SK-MEL-5 (cell line): Measurements from ENCODE around the gene CNST. TPM values are rescaled to one million over a fixed set of nuclear protein-coding genes. Genes with fewer than 3 reads are reported as not detected.
"Not testable (repeated sequence)": the region's sequence is repeated elsewhere in the genome, so short reads cannot be mapped to it uniquely, and the experiment has no call there.

Experiments used
- DNase-seq: peaks from one replicate; pipeline ENCODE4 v3.0.0-alpha.2; 2016; ENCODE audit warnings: low read depth, low spot score
- in situ Hi-C: cut with HindIII; loops from 2 replicates; pipeline ENCODE4 v1.10.0; 2016; ENCODE audit warnings: low sequenced_read_pairs, high pct_unique_total_duplicates, low pct_unique_long_range_greater_than_20kb
- total RNA-seq: library from RNA; depleted of rRNA; stranded (reverse); fragments of >200 nt; shearing (Covaris generic); gene quantifications from 2 replicates; pipeline ENCODE4 v1.2.3, GENCODE V29; 2014

CNST gene
- total RNA-seq, 1 experiment from 2014 or later, result 32.2 TPM

DNA sequence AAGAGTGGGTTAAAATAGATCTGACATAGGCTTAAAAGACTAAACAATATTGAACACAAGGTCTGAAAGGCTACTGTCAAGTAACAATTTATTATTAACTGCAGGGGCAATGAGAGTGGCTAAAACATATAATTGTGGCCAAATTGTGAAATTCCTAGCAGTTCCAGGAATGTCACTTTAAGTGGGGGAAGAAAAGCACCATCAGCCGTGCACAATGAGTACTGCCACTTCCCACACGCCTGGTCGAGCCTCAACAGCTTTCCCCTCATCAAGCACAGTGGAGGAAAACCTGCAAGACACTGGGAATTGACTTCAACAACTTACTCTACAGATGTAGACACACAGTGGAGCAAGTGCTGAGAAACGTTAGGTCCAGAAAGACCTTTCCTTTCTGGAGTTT lies 16.6 kb upstream of the CNST start:
- no peak for DNase-seq
- in situ Hi-C loops, result loop anchor here (25.0 kb wide), 1 partner anchor 113 kb away; no protein-coding TSS in a partner anchor

- in situ Hi-C loops, result no loop called here
- DNase-seq, result no peak
Measured at GRCh38 chr1:246550402-246550801, 15.9 kb upstream of the CNST start.

- no peak for DNase-seq
- in situ Hi-C loops, result no loop called here
Measured at GRCh38 chr1:246552110-246552509, 14.1 kb upstream of the CNST start.

- in situ Hi-C loops, result no loop called here
- no peak for DNase-seq
Measured at GRCh38 chr1:246554201-246554600, 12.1 kb upstream of the CNST start.

- DNase-seq, result no peak
- in situ Hi-C loops, result no loop called here
Measured at GRCh38 chr1:246558041-246558440, 8.2 kb upstream of the CNST start.

GRCh38 chr1:246559310-246559709 lies 6.9 kb upstream of the CNST start:
- no peak for DNase-seq
- in situ Hi-C loops, result no loop called here

- DNase-seq, in situ Hi-C loops: not testable (repeated sequence)
Measured at GRCh38 chr1:246560833-246561232, 5.4 kb upstream of the CNST start.

DNA sequence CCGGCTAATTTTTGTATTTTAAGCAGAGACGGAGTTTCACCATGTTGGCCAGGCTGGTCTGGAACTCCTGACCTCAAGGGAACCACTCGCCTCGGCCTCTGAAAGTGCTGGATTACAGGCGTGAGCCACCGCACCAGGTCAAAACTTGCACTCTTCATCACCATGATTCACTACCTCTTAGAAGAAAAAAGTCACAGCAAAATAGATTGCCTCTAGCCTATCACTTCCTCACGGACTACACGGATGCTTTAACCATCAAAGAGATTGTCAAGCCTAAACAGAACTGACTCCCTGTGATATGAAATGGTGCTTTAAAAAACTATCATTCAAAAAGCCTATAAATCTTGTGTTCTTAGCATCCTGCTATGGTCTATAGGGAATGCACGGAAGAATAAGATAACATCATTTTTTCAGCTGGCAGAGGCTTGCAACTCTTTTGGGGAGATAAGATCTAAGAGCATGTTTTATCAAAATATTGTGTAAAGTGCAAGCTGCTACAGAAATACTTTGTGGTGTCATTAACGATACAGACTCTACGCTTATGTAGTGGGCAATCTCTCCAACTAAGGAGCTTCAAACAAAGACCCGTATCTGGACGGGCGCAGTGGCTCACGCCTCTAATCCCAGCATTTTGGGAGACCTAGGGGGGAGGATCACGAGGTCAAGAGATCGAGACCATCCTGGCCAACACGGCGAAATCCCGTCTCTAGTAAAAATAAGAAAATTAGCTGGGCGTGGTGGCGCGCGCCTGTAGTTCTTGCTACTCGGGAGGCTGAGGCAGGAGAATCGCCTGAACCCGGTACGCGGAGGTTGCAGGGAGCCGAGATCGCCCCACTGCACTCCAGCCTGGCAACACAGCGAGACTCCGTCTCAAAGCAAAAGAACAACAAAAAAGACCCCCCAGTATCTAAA lies 1.2 kb upstream of the CNST start:
- no peak for DNase-seq
- in situ Hi-C loops, result no loop called here

- in situ Hi-C loops, result no loop called here
Measured at GRCh38 chr1:246565751-246566127, 517 bp upstream of the CNST start.

GRCh38 chr1:246566813-246567645 lies 773 bp downstream of the CNST start:
- peak; percentile 61 for DNase-seq

More at GRCh38 chr1:246565751-246566127, 517 bp upstream of the CNST start:
- no peak for DNase-seq

GRCh38 chr1:246567646-246568235 lies 1.5 kb downstream of the CNST start:
- in situ Hi-C loops, result no loop called here

More at GRCh38 chr1:246566813-246567645, 773 bp downstream of the CNST start:
- in situ Hi-C loops, result no loop called here

DNA sequence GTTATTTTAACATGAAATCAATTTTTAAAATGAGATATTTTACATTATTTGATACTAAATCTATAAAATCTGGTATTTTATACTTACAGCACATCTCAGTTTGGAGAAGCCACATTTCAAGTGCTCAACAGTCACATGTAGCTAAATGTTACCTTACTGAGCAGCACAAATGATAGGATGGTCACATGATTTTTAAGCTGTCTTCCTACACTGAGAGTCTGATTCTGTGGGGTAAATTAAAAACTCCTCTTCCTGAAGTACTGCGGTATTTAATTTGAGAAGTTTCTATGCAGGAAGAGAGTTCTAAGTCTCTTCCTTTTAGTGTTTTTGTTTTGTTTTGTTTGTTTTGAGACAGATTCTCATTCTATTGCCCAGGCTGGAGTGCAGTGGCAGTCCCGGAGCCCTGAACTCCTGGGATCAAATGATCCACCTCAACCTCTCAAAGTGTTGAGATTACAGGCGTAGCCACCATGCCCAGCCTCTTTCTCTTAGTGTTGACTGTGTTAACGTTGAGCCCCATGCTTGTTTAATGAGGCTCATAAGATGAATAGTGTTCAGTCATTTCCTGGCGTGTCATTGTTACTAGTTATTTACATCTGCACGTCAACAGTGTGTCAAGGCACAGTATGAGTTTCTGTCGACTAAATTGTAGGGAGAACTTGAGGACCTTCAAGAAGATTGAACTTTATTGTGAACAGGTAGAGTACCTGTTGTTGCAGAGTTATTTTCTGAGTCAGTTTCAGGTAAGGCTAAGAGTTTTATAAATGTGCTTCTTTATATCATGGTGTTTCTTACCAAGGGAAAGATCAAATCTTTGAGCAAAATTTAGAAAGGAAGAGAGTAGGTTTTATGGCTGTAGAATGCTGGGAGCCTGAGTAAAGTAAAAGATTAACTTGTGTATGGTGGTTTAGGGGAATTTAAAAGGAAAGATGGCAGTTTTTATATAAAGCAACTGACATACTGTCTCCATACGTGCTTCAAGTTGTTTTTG lies 3.3 kb downstream of the CNST start:
- peak; percentile 66 for DNase-seq
- in situ Hi-C loops, result no loop called here

More at GRCh38 chr1:246567646-246568235, 1.5 kb downstream of the CNST start:
- DNase-seq, result no peak

DNA sequence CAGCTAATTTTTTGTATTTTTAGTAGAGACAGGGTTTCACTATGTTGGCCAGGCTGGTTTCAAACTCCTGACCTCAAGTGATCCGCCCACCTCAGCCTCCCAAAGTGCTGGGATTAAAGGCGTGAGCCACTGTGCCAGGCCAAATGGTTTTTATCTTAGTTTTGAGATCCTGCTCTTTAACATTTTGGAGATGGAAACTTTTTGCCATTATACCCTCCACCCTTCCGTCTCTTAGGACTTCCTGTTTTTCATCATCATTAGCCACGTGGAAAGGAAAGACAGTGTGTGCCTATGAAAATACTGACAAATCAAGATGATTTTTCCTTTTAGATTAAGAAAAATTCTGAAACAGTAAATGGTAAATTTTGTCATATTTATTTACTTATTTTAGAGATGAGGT lies 5.1 kb downstream of the CNST start:
- DNase-seq, in situ Hi-C loops: not testable (repeated sequence)

- in situ Hi-C loops, result no loop called here
Measured at GRCh38 chr1:246571953-246572352, 5.7 kb downstream of the CNST start.

DNA sequence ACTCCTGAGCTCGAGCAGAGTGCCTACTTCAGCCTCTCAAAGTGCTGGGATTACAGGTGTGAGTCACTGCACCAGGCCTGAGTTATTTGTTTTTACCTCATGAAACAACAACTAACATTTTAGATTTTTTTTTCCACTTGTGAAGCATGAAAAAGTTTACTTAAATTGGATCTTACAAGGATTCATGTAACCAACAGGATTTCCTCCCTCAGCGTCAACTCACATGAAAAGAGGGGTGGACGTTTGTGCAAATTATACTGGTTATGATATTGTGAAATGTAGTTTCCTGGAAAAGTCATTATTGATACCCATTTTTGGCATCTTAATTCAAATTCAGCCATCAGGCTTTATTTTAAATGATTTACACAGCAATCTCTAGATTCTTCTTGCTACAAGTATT lies 6.5 kb downstream of the CNST start:
- in situ Hi-C loops, result no loop called here
- DNase-seq, result no peak

More at GRCh38 chr1:246571953-246572352, 5.7 kb downstream of the CNST start:
- no peak for DNase-seq

- peak; percentile 74 for DNase-seq
- in situ Hi-C loops, result no loop called here
Measured at GRCh38 chr1:246573491-246573890, 7.2 kb downstream of the CNST start.

DNA sequence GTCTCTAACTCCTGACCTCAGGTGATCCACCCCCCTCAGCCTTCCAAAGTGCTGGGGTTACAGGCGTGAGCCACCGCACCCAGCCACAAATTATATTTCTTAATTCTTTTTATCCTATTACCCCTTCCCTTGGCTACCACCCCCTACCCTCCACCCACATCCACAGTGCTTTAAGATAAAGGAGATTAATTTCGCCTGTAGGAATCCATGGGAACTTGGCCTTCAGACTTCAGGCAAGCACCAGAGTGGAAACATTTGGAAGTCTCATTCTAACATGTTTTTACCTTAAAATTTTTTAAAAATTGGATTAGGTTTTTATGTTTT lies 10.4 kb downstream of the CNST start:
- DNase-seq, result no peak
- in situ Hi-C loops, result no loop called here
